Measurements from ENCODE around the gene VIPR2.

VIPR2 gene

GRCh38 chr7:159013825-159014289, 130.8 kb downstream of the VIPR2 start:
- H3K27me3 ChIP-seq (ENCODE audit: control insufficient read depth, low read length), result no peaks in the 10 kb centered on the region
- no peaks in the 10 kb centered on the region for H3F3A ChIP-seq (ENCODE audit: control insufficient read depth, insufficient read depth)
- H4K20me1 ChIP-seq (ENCODE audit: control insufficient read depth, insufficient read depth, low read depth, low read length), result no peaks in the 10 kb centered on the region
- H3K4me2 ChIP-seq (ENCODE audit: low read length), result no peak overlapping the region
- TF ChIP-seq CTCF (IDR thresholded peaks at IDR 0.05; ENCODE audit: low read depth, low read length, poor library complexity, severe bottlenecking) (no peak), EZH2phosphoT487 (IDR thresholded peaks at IDR 0.05; ENCODE audit: borderline replicate concordance, low read length) (no peak)
- no peak overlapping the region for H3K4me3 ChIP-seq (ENCODE audit: low read length)
- H3K36me3 ChIP-seq (ENCODE audit: control insufficient read depth, low read length), result no peaks in the 10 kb centered on the region
- no peaks in the 10 kb centered on the region for H3K79me2 ChIP-seq (ENCODE audit: control insufficient read depth, low read length)
- H3K9me3 ChIP-seq (ENCODE audit: control insufficient read depth, insufficient read depth, low read length), result no peaks in the 10 kb centered on the region
- H3K4me1 ChIP-seq (ENCODE audit: control insufficient read depth, low read length), result no peaks in the 10 kb centered on the region
- H3K9me2 ChIP-seq (replicated peaks; ENCODE audit: control insufficient read depth, low read length), result no peaks in the 10 kb centered on the region
- no peak overlapping the region for H3K27ac ChIP-seq (ENCODE audit: low read depth, low read length)

GRCh38 chr7:159013181-159013690, 131.4 kb downstream of the VIPR2 start:
- Histone ChIP-seq H3K27ac (ENCODE audit: low read depth, low read length) (no peak overlapping the region), H3K27me3 (ENCODE audit: control insufficient read depth, low read length) (no peaks in the 10 kb centered on the region), H3K9me3 (ENCODE audit: control insufficient read depth, insufficient read depth, low read length) (no peaks in the 10 kb centered on the region), H4K20me1 (ENCODE audit: control insufficient read depth, insufficient read depth, low read depth, low read length) (no peaks in the 10 kb centered on the region), H3K4me1 (ENCODE audit: control insufficient read depth, low read length) (no peaks in the 10 kb centered on the region), H3K9me2 (replicated peaks; ENCODE audit: control insufficient read depth, low read length) (no peaks in the 10 kb centered on the region), H3F3A (ENCODE audit: control insufficient read depth, insufficient read depth) (no peaks in the 10 kb centered on the region), H3K79me2 (ENCODE audit: control insufficient read depth, low read length) (no peaks in the 10 kb centered on the region), H3K4me3 (ENCODE audit: low read length) (no peak overlapping the region), H3K4me2 (ENCODE audit: low read length) (no peak overlapping the region), H3K36me3 (ENCODE audit: control insufficient read depth, low read length) (no peaks in the 10 kb centered on the region)
- no peak for TF ChIP-seq EZH2phosphoT487 (IDR thresholded peaks at IDR 0.05; ENCODE audit: borderline replicate concordance, low read length)
- TF ChIP-seq CTCF (IDR thresholded peaks at IDR 0.05; ENCODE audit: low read depth, low read length, poor library complexity, severe bottlenecking), result no peak

GRCh38 chr7:159012353-159013069, 132.2 kb downstream of the VIPR2 start:
- no peaks in the 10 kb centered on the region for H3F3A ChIP-seq (ENCODE audit: control insufficient read depth, insufficient read depth)
- no peaks in the 10 kb centered on the region for H3K79me2 ChIP-seq (ENCODE audit: control insufficient read depth, low read length)
- no peaks in the 10 kb centered on the region for H4K20me1 ChIP-seq (ENCODE audit: control insufficient read depth, insufficient read depth, low read depth, low read length)
- no peak overlapping the region for H3K27ac ChIP-seq (ENCODE audit: low read depth, low read length)
- no peak for TF ChIP-seq CTCF (IDR thresholded peaks at IDR 0.05; ENCODE audit: low read depth, low read length, poor library complexity, severe bottlenecking)
- no peak for TF ChIP-seq EZH2phosphoT487 (IDR thresholded peaks at IDR 0.05; ENCODE audit: borderline replicate concordance, low read length)
- no peaks in the 10 kb centered on the region for H3K36me3 ChIP-seq (ENCODE audit: control insufficient read depth, low read length)
- H3K27me3 ChIP-seq (ENCODE audit: control insufficient read depth, low read length), result no peaks in the 10 kb centered on the region
- H3K4me2 ChIP-seq (ENCODE audit: low read length), result no peak overlapping the region
- H3K4me3 ChIP-seq (ENCODE audit: low read length), result no peak overlapping the region
- no peaks in the 10 kb centered on the region for H3K9me3 ChIP-seq (ENCODE audit: control insufficient read depth, insufficient read depth, low read length)
- H3K9me2 ChIP-seq (replicated peaks; ENCODE audit: control insufficient read depth, low read length), result no peaks in the 10 kb centered on the region
- H3K4me1 ChIP-seq (ENCODE audit: control insufficient read depth, low read length), result no peaks in the 10 kb centered on the region
